Esophagus muscularis mucosa (tissue), 4 donors: ENCODE results near the gene C11orf21.

Source experiments
- CTCF ChIP-seq, 3 experiments: fragments of 200-600 bp in 2 of 3; fragments of 450-650 bp in 1 of 3; sonication (generic) in 2 of 3; IDR thresholded peaks; one replicate each; pipeline ENCODE4 v1.5.1; 2017 to 2019; ENCODE audit warnings: antibody characterized with exemption in 3 of 3, mild to moderate bottlenecking in 2 of 3, moderate library complexity in 1 of 3
- EP300 ChIP-seq: sonication (generic); formaldehyde crosslinking; IDR thresholded peaks from one replicate; pipeline ENCODE4 v1.6.1; 2017; ENCODE audit warnings: antibody characterized with exemption
- POLR2A ChIP-seq: fragments of 450-650 bp; IDR thresholded peaks from one replicate; pipeline ENCODE4 v1.6.1; 2017; ENCODE audit warnings: antibody characterized with exemption, moderate library complexity, mild to moderate bottlenecking, low read depth
- POLR2AphosphoS5 ChIP-seq, 2 donors: sonication (generic); formaldehyde crosslinking; IDR thresholded peaks; one replicate each; pipeline ENCODE4 v1.6.1; 2017; ENCODE audit warnings: antibody characterized with exemption in 2 of 2

- no peak for TF ChIP-seq CTCF (IDR thresholded peaks at IDR 0.05)
- no peak for TF ChIP-seq POLR2AphosphoS5 (IDR thresholded peaks at IDR 0.05)
- TF ChIP-seq EP300 = no peak
- no peak for TF ChIP-seq POLR2A
Observed at GRCh38 chr11:2263724-2264360, 37.9 kb downstream of the C11orf21 start.
